ENCODE measurements around the gene CDH8. TPM values are rescaled to one million over a fixed set of nuclear protein-coding genes. Genes with fewer than 3 reads are reported as not detected.

CDH8 gene
- total RNA-seq, 1 experiment from 2014 or later = 11.1 TPM

DNA sequence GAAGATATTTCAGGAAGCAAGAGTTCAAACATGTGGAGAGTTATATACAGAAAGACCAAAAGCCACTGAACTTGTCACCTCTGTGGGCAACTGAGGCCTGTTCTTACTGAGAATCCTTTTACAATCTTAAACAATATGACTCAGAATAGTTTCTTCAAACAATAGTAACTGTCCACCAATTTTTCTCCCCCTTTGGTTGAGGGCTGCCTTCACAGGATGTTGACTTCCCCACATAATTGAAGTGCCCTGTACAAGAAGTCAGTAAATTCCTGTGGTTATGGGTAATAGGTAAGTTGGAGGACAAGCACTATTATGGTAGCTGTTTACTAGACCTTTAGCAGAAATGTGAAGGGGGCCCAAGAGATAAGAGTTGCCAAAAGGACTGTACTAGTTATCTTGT lies 215.8 kb downstream of the CDH8 start (continued):
- no peak for TF ChIP-seq AR (CRISPR knock-in tag; IDR thresholded peaks at IDR 0.05)
- TF ChIP-seq SMAD4 (CRISPR knock-in tag; IDR thresholded peaks at IDR 0.05) = no peak
- no peak for TF ChIP-seq ZNF416 (CRISPR knock-in tag; IDR thresholded peaks at IDR 0.05)
- no peak for TF ChIP-seq SOX15 (CRISPR knock-in tag; IDR thresholded peaks at IDR 0.05)
- TF ChIP-seq AFF4 (CRISPR knock-in tag; IDR thresholded peaks at IDR 0.05; ENCODE audit: borderline replicate concordance) = no peak

DNA sequence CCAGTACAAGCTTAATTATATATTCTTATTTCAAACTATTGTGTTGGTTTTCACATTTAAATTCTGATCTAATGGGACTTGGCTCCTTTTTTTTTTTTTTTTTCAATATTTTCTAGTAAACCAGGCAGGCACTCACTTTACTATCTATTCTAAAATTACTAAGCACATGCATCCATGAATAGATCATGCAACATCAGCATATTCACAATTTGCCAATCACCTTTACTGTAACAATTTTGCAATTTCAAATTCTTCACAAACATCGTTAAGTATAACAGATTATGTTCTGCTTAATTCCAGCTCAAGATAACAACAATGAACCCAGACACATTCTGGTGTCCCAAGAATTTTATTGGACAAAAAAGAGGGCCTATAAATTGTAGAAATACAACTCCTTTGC lies 217.4 kb downstream of the CDH8 start:
- Mint-ChIP-seq H3K4me1 (peaks cover 15% of the 10 kb centered on the region), H3K9me3 (no peaks in the 10 kb centered on the region), H3K27ac (no peak overlapping the region), H3K4me3 (no peak overlapping the region), H3K27me3 (ENCODE audit: low read depth) (no peaks in the 10 kb centered on the region), H3K36me3 (no peaks in the 10 kb centered on the region; the same call in 1 of the 2 replicates)
- ATAC-seq (no peak), DNase-seq (ENCODE audit: low spot score) (no peak)
- POLR2A ChIA-PET = no interaction called here
- CTCF ChIA-PET = no interaction called here
- TF ChIP-seq SMAD3 (CRISPR knock-in tag; IDR thresholded peaks at IDR 0.05; ENCODE audit: borderline replicate concordance) (no peak), NR1H2 (CRISPR knock-in tag; IDR thresholded peaks at IDR 0.05) (no peak), KAT7 (CRISPR knock-in tag; IDR thresholded peaks at IDR 0.05; ENCODE audit: borderline replicate concordance) (no peak), JAZF1 (CRISPR knock-in tag; IDR thresholded peaks at IDR 0.05) (no peak), NFE2L1 (CRISPR knock-in tag; IDR thresholded peaks at IDR 0.05) (no peak), HMGA2 (CRISPR knock-in tag; IDR thresholded peaks at IDR 0.05) (no peak), ZNF263 (CRISPR knock-in tag; IDR thresholded peaks at IDR 0.05; ENCODE audit: low read depth) (no peak), ZNF232 (CRISPR knock-in tag; IDR thresholded peaks at IDR 0.05) (no peak), RELA (CRISPR knock-in tag; IDR thresholded peaks at IDR 0.05; ENCODE audit: borderline replicate concordance) (no peak), CDX4 (CRISPR knock-in tag; IDR thresholded peaks at IDR 0.05; ENCODE audit: borderline replicate concordance) (no peak), SOX15 (CRISPR knock-in tag; IDR thresholded peaks at IDR 0.05) (no peak), ZNF138 (CRISPR knock-in tag; conservative IDR thresholded peaks at IDR 0.05) (no peak), CREB1 (CRISPR knock-in tag; IDR thresholded peaks at IDR 0.05) (no peak)
- TF ChIP-seq, protein P1, sequence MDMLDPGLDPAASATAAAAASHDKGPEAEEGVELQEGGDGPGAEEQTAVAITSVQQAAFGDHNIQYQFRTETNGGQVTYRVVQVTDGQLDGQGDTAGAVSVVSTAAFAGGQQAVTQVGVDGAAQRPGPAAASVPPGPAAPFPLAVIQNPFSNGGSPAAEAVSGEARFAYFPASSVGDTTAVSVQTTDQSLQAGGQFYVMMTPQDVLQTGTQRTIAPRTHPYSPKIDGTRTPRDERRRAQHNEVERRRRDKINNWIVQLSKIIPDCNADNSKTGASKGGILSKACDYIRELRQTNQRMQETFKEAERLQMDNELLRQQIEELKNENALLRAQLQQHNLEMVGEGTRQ (CRISPR knock-in tag; IDR thresholded peaks at IDR 0.05) = no peak
- TF ChIP-seq, protein P2, sequence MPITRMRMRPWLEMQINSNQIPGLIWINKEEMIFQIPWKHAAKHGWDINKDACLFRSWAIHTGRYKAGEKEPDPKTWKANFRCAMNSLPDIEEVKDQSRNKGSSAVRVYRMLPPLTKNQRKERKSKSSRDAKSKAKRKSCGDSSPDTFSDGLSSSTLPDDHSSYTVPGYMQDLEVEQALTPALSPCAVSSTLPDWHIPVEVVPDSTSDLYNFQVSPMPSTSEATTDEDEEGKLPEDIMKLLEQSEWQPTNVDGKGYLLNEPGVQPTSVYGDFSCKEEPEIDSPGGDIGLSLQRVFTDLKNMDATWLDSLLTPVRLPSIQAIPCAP (CRISPR knock-in tag; IDR thresholded peaks at IDR 0.05) = no peak
- TF ChIP-seq, protein P3, sequence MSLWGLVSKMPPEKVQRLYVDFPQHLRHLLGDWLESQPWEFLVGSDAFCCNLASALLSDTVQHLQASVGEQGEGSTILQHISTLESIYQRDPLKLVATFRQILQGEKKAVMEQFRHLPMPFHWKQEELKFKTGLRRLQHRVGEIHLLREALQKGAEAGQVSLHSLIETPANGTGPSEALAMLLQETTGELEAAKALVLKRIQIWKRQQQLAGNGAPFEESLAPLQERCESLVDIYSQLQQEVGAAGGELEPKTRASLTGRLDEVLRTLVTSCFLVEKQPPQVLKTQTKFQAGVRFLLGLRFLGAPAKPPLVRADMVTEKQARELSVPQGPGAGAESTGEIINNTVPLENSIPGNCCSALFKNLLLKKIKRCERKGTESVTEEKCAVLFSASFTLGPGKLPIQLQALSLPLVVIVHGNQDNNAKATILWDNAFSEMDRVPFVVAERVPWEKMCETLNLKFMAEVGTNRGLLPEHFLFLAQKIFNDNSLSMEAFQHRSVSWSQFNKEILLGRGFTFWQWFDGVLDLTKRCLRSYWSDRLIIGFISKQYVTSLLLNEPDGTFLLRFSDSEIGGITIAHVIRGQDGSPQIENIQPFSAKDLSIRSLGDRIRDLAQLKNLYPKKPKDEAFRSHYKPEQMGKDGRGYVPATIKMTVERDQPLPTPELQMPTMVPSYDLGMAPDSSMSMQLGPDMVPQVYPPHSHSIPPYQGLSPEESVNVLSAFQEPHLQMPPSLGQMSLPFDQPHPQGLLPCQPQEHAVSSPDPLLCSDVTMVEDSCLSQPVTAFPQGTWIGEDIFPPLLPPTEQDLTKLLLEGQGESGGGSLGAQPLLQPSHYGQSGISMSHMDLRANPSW (CRISPR knock-in tag; conservative IDR thresholded peaks at IDR 0.05; ENCODE audit: low read depth) = no peak
- TF ChIP-seq, protein P4, sequence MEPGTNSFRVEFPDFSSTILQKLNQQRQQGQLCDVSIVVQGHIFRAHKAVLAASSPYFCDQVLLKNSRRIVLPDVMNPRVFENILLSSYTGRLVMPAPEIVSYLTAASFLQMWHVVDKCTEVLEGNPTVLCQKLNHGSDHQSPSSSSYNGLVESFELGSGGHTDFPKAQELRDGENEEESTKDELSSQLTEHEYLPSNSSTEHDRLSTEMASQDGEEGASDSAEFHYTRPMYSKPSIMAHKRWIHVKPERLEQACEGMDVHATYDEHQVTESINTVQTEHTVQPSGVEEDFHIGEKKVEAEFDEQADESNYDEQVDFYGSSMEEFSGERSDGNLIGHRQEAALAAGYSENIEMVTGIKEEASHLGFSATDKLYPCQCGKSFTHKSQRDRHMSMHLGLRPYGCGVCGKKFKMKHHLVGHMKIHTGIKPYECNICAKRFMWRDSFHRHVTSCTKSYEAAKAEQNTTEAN (CRISPR knock-in tag; IDR thresholded peaks at IDR 0.05) = no peak
- TF ChIP-seq, protein P5, sequence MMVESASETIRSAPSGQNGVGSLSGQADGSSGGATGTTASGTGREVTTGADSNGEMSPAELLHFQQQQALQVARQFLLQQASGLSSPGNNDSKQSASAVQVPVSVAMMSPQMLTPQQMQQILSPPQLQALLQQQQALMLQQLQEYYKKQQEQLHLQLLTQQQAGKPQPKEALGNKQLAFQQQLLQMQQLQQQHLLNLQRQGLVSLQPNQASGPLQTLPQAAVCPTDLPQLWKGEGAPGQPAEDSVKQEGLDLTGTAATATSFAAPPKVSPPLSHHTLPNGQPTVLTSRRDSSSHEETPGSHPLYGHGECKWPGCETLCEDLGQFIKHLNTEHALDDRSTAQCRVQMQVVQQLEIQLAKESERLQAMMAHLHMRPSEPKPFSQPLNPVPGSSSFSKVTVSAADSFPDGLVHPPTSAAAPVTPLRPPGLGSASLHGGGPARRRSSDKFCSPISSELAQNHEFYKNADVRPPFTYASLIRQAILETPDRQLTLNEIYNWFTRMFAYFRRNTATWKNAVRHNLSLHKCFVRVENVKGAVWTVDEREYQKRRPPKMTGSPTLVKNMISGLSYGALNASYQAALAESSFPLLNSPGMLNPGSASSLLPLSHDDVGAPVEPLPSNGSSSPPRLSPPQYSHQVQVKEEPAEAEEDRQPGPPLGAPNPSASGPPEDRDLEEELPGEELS (CRISPR knock-in tag; IDR thresholded peaks at IDR 0.05) = no peak
